HG02870 (cell line): ENCODE measurements around the gene EMC10.
"Not testable (repeated sequence)": the region's sequence is repeated elsewhere in the genome, so short reads cannot be mapped to it uniquely, and the experiment has no call there.

Source experiments
- ATAC-seq: cut with Tn5 transposase; IDR thresholded peaks from one replicate; pipeline ENCODE4 v1.9.1; 2021; ENCODE audit warnings: mild to moderate bottlenecking, moderate library complexity; ENCODE audit not compliant: unreplicated experiment

The EMC10 gene

DNA sequence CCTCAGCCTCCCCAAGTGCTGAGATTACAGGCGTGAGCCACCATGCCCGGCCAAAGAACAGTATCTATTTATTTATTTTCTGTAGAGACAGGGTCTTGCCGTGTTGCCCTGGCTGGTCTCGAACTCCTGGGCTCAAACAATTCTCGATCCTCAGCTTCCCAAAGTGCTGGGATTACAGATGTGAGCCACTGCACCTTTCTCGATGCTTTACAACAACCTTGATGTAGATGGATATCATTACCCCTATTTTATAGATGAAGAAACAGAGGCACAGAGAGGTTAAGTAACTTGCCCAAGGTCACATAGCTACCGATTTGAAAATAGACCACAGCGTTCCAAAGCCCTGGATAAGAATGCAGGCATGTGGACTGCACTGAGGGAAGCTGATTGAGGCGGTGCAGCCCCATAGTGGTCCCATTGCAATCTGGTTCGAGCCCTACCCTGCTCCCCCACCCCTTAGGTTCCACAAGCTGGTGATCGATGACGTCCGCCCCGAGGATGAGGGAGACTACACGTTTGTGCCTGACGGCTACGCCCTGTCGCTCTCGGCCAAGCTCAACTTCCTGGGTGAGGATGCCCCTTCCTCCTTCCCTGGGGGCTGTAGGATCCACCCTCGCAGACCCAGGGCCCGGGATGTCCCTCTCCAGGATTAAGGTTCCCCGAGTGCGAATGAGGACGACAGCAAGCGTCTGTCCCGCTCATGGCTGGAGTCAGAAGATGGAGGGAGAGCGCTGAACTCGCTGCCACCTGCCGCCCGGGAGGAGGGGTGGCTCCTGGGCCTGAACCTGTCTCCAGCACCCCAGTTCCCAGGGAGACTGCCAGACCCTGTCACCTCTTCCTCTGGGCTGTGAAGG lies 25.7 kb upstream of the EMC10 start:
- no peak for ATAC-seq

DNA sequence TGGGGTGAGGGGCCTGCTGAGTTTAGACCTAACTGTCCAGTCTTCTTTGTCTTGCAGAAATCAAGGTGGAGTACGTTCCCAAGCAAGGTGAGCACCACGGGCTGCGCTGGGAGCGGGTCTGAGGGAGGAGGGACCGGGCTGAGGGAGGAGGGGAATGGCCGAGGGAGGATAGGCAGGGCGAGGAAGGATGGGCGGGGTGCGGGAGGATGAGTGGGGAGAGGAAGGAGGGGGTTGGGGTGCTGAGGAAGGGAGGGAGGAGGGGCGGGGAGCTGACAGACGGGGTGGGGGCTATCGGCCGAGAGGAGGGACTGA lies 25.1 kb upstream of the EMC10 start:
- ATAC-seq, result no peak

DNA sequence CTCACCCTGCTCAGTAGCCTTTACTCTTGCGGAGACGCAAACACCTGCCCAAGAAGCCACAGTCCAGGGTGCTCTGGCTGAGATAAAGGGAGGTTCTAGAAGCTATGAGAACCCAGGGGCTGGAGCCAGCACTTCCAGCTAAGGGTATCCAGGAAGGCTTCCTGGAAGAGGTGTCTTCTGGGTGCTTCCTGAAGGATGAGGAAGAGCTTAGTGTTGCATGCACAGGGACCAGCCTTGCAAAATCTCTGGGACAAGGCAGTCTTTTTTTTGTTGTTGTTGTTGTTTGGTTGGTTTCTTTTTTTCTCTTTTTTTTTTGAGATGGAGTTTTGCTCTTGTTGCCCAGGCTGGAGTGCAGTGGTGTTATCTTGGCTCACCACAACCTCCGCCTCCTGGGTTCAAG lies 23.1 kb upstream of the EMC10 start:
- no peak for ATAC-seq

DNA sequence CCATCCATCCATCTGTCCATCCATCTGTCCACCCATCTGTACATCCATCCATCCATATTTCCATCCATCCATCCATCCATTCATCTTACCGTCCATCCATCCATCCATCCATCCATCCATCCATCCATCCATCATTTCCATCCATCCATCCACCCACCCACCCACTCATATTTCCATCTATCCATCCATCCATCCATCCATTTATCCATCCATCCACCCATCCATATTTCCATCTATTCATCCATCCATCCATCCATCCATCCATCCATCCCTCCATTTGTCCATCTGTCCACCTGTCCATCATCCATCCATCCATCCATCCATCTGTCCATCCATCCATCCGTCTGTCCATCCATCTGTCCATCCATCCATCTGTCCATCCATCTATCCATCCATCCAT lies 20.3 kb upstream of the EMC10 start:
- no peak for ATAC-seq

DNA sequence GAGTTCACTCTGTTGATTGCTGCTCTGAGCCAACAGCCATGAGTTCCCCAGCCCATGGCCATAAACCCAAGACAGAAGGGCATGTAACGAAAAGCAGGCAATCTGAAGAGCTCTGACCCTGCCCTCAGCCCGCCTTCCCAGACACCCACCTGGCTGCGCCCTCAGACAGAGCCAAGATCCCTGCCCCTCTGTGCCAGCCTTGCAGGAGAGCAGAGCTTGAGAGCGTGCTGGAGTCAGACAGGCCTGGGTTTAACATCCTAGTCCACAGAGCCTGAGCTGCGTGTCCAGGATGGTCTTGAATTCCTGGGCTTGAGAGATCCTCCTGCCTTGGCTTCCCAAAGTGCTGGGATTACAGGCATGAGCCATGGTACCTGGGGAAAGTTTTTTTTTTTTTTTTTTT lies 19.0 kb upstream of the EMC10 start:
- ATAC-seq, result no peak

DNA sequence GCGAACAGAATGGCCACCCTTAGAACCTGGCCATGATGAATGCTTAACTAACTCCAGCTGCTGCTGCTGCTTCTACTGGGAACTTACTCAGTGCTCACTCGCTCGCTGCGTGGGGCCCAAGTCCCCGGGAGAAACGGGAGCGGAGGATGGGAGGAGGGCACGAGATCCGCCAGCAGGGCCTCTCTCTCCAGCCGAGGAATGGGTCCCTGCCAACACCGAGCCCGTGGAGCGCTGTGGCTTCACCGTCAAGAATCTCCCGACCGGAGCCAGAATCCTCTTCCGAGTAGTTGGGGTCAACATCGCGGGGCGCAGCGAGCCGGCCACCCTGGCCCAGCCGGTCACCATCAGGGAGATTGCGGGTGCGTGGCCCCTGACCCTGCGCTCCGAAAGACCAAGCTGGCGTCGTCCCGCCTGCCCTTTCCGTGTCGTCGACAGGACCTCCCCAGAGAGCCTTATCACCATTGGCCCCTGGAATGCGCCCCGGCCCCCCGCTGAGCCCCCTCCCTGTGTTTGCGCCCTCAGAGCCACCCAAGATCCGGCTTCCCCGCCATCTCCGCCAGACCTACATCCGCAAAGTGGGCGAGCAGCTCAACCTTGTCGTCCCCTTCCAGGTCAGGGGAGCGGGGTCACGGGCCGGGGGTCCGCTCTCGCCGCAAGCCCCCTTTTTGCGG lies 17.8 kb upstream of the EMC10 start:
- no peak for ATAC-seq

DNA sequence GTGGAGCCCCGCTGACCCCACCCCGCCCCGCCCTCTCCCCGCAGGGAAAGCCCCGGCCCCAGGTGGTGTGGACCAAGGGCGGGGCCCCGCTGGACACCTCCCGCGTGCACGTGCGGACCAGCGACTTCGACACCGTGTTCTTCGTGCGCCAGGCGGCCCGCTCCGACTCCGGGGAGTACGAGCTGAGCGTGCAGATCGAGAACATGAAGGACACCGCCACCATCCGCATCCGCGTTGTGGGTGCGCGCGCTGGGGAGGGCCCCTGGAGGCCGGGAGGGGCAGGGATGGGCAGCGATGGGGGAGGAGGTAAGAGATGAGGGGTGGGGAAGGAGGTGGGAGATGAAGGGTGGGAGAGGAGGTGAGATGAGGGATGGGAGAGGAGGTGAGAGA lies 17.2 kb upstream of the EMC10 start:
- no peak for ATAC-seq

DNA sequence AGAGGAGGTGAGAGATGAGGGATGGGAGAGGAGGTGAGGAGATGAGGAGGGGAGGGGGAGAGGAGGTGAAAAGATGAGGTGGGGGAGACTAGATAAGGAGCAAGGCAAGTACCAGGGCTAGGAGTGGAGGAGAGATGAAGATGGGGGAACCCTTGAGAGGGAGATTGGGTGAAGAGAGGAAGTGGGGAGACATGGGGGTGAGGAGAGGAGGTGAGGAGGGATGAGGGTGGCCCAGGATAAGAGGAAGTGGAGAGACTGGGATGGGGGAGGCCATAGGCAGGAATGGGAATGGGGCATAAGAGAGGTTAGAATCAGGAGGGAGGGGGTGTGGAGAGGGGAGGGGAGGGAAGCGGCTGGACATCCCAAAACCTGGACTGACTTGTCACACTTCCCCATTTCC lies 16.7 kb upstream of the EMC10 start:
- ATAC-seq, result no peak

DNA sequence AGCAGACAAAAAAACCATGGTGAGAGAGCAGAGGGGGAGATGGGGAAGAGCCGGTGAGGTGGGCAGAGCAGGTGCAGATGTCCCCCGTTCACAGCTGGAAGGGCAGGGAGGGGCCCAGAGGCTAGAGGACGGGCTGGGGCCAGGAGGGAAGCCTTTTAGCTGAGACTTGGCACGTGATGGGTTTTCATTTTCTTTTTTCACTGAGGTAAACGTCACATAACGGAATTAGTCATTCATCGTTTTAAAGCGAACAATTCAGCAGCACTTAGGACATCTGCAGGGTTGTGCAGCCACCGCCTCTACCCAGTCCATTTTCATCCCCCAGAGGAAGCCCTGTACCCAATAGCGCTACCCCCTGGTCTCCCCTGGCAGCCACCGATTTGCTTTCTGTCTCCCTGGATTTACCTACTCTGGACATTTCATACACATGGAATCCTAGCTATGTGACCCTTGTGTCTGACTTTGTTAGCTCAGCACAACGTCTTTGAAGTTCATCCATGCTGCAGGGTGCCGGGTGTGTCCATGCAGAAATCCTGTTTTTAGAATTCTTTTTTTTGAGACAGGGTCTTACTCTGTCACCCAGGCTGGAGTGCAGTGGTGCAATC lies 16.0 kb upstream of the EMC10 start:
- no peak for ATAC-seq

DNA sequence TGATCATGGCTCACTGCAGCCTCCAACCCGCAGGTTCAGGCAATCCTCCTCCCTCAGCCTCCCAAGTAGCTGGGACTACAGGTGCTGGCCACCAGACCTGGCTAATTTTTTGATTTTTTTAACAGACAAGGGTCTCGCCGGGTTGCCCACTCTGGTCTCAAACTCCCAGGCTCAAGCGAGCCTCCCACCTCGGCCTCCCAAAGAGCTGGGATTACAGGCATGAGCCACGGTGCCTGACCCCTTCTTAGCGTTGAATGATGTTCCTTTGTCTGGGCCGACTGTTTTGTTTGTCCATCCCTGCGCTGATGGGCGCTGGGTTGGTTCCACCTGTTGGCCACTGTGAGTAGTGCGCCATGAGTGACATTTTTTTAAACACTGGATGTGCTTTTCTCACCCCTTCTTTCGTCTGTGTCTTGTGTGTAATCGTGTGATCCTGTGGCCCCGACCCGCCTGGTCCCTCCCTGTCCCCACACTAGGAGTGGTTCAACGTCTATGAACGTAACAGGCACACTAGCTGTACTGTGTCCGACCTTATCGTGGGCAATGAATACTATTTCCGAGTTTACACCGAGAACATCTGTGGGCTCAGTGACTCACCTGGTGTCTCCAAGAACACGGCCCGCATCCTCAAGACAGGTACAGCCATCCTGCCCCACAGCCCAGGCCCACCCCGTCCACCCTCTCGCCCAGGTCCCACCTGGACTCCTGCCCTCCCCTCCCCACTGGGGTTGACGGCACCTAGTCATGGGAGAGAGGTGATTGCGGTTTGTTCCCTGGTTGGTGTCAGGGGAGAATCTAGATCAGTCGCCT lies 15.0 kb upstream of the EMC10 start:
- no peak for ATAC-seq

DNA sequence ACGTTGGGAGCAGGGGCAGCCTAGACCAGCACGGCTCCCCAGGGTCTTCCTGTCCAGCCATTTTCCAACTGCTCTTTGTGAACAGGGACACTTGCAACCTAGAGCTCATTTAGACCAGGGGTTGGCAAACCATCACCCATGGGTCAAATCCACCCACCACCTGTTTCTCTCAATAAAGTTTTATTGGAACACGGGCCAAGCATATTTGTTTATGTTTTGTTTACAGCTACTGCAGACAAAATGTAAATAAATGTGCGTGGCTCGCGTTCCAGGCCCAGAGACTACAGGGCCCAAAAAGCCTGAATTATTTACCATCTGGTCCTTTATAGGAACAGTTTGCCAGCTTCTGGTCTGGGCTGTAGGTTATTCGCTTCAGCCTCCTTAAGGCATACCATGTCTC lies 13.3 kb upstream of the EMC10 start:
- ATAC-seq, result no peak

DNA sequence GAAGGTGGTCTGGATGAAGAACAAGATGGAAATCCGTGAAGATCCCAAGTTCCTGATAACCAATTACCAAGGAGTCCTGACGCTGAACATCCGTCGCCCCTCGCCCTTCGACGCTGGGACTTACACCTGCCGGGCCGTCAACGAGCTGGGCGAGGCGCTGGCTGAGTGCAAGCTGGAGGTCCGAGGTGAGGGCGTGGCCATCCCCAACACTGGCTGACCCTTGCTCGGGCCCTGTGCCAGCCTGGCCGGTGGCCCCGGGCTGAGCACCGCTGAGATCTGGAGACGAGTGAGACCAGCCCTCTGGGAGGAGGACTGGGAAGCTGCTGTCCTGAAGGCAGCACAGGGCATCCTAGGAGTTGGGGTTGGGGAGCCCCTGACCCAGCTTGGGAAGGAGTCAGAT lies 12.0 kb upstream of the EMC10 start:
- no peak for ATAC-seq

DNA sequence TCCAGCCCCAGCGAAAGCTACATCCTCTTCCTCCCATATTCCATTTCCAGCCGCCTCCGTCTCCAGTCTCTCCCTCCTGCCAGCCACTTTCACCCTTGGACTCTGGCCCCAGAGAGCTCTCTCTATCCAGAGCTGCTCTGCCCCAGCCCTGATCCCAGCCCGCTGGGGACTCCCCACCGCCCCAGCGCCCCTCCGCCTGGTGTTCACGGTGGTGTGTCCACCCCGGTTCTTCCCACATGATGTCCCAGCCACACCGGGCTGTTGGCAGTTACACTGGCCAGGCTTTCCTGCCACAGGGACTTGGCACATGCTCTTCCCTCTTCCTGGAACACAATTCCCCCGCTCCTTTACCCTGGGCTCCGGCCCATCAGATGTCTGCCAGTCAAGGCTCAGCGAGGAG lies 11.3 kb upstream of the EMC10 start:
- no peak for ATAC-seq

DNA sequence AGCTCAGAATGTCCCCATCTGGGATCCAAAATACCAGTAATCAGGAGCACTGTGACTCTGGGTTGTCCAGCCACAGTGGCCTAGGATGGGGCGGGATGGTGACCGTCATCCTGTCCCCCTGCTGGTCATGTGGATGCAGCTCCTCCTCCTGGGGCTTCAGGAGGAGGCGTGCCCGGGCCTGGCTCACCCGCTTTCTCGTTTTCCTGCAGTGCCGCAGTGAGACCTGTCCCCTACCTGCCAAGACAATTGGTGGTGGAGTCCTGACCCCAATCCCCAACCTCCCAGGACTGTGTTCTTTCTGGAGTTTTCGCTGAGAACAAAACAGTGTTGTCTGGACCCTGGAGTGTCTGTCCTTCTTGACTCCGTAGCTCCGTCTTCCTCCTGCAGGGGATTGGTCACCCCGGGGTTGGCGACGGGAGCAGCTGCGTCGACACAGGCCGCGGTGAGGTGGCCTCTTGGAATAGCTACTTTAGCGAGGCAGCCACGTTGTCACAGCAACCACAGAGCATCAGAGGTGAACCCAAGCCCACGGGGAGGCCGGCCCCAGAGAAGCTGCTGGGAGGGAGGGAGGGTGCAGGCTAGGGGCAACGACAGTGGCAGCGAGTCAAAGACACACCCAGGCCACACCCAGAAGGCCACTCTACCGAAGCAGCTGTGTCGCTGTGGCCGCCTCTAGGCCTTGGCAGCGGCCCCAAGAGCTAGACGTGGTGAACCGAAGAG lies 10.2 kb upstream of the EMC10 start:
- ATAC-seq, result no peak

DNA sequence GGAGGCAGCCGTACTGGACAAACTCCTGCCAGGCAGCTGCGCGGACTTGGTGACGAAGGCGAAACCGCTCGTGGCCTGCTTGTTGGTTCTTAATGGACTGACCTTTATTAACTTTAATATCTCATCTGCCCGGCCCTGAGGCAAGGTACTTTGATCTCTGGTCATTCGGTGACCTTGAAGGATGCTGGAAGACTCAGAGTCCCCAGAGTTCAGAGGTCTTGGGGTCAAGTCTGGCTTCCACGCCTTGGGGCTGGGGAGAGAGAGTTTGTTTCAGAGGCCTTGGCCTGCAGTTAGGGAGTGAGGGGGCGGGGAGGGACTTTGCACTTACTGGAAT lies 9.6 kb upstream of the EMC10 start:
- no peak for ATAC-seq

DNA sequence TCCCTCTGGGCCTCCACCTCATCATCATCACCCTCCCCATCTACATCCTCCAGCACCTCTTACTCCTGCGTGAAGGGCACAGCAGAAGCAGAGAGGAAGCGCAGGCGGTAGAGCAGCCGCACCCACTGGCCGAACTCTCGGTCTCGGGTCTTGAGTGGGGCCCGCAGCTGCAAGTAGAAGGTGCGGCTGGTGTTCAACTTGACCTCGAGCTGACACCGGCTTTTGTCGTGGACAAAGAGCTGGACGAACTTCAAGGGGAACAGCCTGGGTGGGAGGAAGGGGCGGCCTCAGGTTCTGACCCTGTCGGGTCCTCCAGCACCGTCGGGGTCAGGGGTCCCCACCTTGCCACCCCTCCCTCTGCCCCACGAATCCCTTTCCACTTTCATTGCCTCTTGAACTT lies 8.7 kb upstream of the EMC10 start:
- no peak for ATAC-seq

DNA sequence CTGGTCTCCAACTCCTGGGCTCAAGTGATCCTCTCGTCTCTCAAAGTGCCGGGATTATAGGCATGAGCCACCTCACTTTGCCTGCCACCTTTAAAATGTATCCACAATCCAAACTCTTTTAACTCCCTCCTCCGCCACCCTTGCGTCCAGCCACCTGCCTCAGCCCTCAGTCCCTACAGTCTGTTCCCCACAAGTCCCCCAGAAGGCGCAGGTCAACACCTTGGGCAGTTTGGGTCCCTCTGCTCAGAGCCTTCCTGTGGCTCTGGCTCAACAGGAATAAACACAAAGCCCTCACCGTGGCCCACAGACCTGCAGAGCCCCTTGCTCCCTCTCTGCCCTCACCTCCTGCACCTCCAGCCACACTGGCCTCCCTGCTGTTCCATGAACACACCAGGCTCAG lies 7.5 kb upstream of the EMC10 start:
- no peak for ATAC-seq

DNA sequence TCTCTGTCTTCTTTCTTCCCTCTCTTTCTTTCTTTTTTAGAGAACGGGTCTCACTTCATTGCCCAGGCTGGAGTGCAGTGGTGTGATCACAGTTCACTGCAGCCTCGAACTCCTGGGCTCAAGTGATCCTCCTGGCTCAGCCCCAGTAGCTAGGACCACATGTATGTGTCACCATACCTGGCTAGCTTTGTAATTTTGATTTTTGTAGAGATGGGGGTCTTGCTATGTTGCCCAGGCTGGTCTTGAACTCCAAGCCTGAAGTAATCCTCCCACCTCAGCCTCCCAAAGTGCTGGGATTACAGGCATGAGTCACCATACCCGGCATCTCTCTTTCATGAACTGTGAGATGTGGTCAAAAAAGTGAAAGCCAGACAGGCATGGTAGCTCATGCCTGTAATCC lies 3.0 kb upstream of the EMC10 start:
- ATAC-seq, result not testable (repeated sequence)

DNA sequence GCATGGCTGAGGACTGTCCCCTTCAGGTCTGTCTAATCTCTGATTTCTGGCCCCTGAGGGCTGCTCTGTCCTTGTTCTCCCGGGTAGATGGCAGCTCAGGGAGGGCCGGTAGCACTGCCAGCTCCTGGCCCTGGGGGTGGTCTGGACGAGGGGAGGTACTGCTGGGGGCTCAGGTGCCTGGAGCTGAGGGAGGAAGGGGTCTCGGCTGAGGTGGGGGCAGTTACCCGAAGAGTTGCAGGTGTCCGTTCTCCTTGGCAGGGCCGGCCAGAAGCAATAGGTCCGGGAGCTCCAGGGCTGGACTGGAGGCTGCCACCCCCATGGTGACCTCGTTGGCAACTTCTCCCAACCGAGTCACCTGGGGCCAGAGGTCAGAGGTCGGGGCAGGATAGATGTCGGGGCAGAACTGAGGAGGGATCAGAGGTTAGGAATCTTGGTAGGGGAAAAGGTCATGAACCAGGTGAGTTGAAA lies 1.2 kb upstream of the EMC10 start:
- ATAC-seq, result no peak

DNA sequence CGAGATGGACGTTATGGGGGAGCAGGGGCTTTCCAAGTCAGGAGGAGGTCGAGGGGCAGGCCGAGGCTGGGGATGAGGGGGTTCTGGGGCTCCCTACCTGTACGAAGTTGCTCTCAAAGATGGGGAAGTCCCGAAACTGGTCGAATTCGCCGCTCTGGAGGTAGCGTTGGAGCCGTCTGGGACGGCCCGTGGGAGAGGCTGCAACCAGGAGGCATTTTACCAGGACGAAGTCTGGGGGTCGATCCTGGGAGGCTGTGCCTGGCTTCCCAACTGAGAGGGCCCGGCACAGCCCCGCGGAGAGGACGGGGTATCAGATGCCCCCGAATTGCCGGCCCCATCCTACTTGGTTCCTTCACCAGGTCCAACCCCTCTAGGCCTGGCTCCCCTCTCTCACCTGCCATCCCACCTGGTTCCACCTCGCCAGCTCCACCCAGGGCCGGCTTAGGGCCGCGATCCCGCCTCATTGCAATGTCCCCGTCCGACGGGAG lies 527 bp upstream of the EMC10 start:
- ATAC-seq, result no peak

DNA sequence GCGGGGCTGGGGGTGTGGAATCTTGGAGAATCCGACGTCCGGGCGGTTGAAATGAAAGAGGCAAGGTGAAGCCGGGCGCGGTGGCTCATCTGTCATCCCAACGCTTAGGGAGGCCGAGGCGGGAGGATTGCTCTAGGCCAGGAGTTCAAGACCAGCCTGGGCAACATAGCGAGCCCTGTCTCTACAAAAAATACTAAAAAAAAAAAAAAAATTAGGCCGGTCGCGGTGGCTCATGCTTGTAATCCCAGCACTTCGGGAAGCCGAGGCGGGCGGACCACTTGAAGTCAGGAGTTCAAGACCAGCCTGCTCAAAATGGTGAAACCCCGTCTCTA lies 566 bp downstream of the EMC10 start:
- ATAC-seq, result no peak
